HepG2 (cell line): ENCODE data around the gene ASB16. TPM values are rescaled to one million over a fixed set of nuclear protein-coding genes. Genes with fewer than 3 reads are reported as not detected.
A peak's percentile ranks its signal among the peaks of the same experiment; 100 is the strongest.

Experiments
- CEBPG ChIP-seq: IDR thresholded peaks from 2 replicates; pipeline ENCODE4 v1.6.1; 2016
- HES4 ChIP-seq: sonication (generic); formaldehyde crosslinking; IDR thresholded peaks from 2 replicates; pipeline ENCODE4 v1.9.0; 2021; ENCODE audit warnings: mild to moderate bottlenecking, missing genetic modification reagents, borderline replicate concordance
- KAT8 ChIP-seq: IDR thresholded peaks from 2 replicates; pipeline ENCODE4 v1.6.1; 2016; ENCODE audit warnings: missing genetic modification reagents, missing compliant biosample characterization
- MBNL3 ChIP-seq: fragments of 250-450 bp; sonication (Bioruptor Pico); conservative IDR thresholded peaks from 2 replicates; pipeline ENCODE4 v1.8.0; 2022; ENCODE audit warnings: mild to moderate bottlenecking, inconsistent platforms
- RARG ChIP-seq: sonication (generic); formaldehyde crosslinking; IDR thresholded peaks from 2 replicates; pipeline ENCODE4 v1.4.0; 2020; ENCODE audit warnings: low read depth, mild to moderate bottlenecking, missing genetic modification reagents
- RBAK ChIP-seq: sonication (generic); formaldehyde crosslinking; IDR thresholded peaks from 2 replicates; pipeline ENCODE4 v1.5.1; 2020; ENCODE audit warnings: mild to moderate bottlenecking, missing genetic modification reagents
- SUZ12 ChIP-seq: fragments of 150-350 bp; IDR thresholded peaks from 2 replicates; pipeline ENCODE4 v1.6.1; 2014; ENCODE audit warnings: low read depth, low read length
- TEAD3 ChIP-seq: optimal IDR thresholded peaks from 2 replicates; pipeline ENCODE3; 2016; ENCODE audit warnings: borderline replicate concordance
- WIZ ChIP-seq: sonication (generic); formaldehyde crosslinking; IDR thresholded peaks from 2 replicates; pipeline ENCODE4 v1.5.1; 2020; ENCODE audit warnings: mild to moderate bottlenecking, missing genetic modification reagents
- ZBTB38 ChIP-seq: sonication (generic); formaldehyde crosslinking; IDR thresholded peaks from 2 replicates; pipeline ENCODE4 v1.5.1; 2020; ENCODE audit warnings: mild to moderate bottlenecking, missing genetic modification reagents
- ZNF124 ChIP-seq: sonication (generic); formaldehyde crosslinking; IDR thresholded peaks from 2 replicates; pipeline ENCODE4 v1.4.0; 2020; ENCODE audit warnings: missing genetic modification reagents
- ZNF776 ChIP-seq: sonication (generic); formaldehyde crosslinking; IDR thresholded peaks from 2 replicates; pipeline ENCODE4 v1.4.0; 2020; ENCODE audit warnings: mild to moderate bottlenecking, missing genetic modification reagents
- ZNF780A ChIP-seq: sonication (generic); formaldehyde crosslinking; IDR thresholded peaks from 2 replicates; pipeline ENCODE4 v1.8.0; 2022; ENCODE audit warnings: mild to moderate bottlenecking, missing genetic modification reagents, moderate library complexity
- polyA plus RNA-seq, 8 experiments: library from polyadenylated mRNA; depleted of rRNA in 3 of 8; stranded (reverse) in 7 of 8; unstranded in 1 of 8; fragments of >200 nt; fragmentation: Illumina TruSeq in 4 of 8; extraction: Trizol in 4 of 8; gene quantifications; 2 replicates each; pipeline versions ENCODE4 v1.2.1 to v1.2.3, GENCODE V29; 2011 to 2016; ENCODE audit warnings: low read depth in 4 of 8, missing spikeins in 1 of 8, mixed read lengths in 1 of 8; ENCODE audit not compliant: insufficient read depth in 1 of 8
- total RNA-seq, 5 experiments: library from RNA; depleted of rRNA; stranded (reverse); fragments of >200 nt; fragmentation: Illumina TruSeq; extraction: Trizol; gene quantifications; 2 replicates each; pipeline ENCODE4 v1.2.3, GENCODE V29; 2016; ENCODE audit warnings: low read depth in 1 of 5
- TF ChIP-seq, protein P1 (sequence below): sonication (generic); formaldehyde crosslinking; IDR thresholded peaks from 2 replicates; pipeline ENCODE4 v1.4.0; 2020; ENCODE audit warnings: missing genetic modification reagents, borderline replicate concordance
- TF ChIP-seq, protein P2 (sequence below): sonication (generic); formaldehyde crosslinking; IDR thresholded peaks from 2 replicates; pipeline ENCODE4; 2020; ENCODE audit warnings: missing genetic modification reagents, mild to moderate bottlenecking, borderline replicate concordance
- TF ChIP-seq, protein P3 (sequence below): IDR thresholded peaks from 2 replicates; pipeline ENCODE4 v1.6.1; 2012; ENCODE audit warnings: low read depth, low read length, improper control_type of control experiment
- TF ChIP-seq, protein P4 (sequence below): sonication (generic); formaldehyde crosslinking; IDR thresholded peaks from 2 replicates; pipeline ENCODE4 v1.5.1; 2020; ENCODE audit warnings: missing genetic modification reagents, mild to moderate bottlenecking, borderline replicate concordance
- TF ChIP-seq, protein P5 (sequence below): sonication (generic); formaldehyde crosslinking; IDR thresholded peaks from 2 replicates; pipeline ENCODE4 v1.4.0; 2020; ENCODE audit warnings: missing genetic modification reagents

ASB16 gene
- total and polyA plus RNA-seq, 2 of the 13 experiments (the other 11 are each of a cell fraction or from before 2014, with no cell fraction given): 0.07 TPM; not detected in 1

GRCh38 chr17:44221084-44221861 lies 50.8 kb downstream of the ASB16 start (continued):
- TF ChIP-seq, protein P1, sequence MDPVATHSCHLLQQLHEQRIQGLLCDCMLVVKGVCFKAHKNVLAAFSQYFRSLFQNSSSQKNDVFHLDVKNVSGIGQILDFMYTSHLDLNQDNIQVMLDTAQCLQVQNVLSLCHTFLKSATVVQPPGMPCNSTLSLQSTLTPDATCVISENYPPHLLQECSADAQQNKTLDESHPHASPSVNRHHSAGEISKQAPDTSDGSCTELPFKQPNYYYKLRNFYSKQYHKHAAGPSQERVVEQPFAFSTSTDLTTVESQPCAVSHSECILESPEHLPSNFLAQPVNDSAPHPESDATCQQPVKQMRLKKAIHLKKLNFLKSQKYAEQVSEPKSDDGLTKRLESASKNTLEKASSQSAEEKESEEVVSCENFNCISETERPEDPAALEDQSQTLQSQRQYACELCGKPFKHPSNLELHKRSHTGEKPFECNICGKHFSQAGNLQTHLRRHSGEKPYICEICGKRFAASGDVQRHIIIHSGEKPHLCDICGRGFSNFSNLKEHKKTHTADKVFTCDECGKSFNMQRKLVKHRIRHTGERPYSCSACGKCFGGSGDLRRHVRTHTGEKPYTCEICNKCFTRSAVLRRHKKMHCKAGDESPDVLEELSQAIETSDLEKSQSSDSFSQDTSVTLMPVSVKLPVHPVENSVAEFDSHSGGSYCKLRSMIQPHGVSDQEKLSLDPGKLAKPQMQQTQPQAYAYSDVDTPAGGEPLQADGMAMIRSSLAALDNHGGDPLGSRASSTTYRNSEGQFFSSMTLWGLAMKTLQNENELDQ (CRISPR knock-in tag): no peak
- TF ChIP-seq ZNF124: no peak
- TF ChIP-seq, protein P2, sequence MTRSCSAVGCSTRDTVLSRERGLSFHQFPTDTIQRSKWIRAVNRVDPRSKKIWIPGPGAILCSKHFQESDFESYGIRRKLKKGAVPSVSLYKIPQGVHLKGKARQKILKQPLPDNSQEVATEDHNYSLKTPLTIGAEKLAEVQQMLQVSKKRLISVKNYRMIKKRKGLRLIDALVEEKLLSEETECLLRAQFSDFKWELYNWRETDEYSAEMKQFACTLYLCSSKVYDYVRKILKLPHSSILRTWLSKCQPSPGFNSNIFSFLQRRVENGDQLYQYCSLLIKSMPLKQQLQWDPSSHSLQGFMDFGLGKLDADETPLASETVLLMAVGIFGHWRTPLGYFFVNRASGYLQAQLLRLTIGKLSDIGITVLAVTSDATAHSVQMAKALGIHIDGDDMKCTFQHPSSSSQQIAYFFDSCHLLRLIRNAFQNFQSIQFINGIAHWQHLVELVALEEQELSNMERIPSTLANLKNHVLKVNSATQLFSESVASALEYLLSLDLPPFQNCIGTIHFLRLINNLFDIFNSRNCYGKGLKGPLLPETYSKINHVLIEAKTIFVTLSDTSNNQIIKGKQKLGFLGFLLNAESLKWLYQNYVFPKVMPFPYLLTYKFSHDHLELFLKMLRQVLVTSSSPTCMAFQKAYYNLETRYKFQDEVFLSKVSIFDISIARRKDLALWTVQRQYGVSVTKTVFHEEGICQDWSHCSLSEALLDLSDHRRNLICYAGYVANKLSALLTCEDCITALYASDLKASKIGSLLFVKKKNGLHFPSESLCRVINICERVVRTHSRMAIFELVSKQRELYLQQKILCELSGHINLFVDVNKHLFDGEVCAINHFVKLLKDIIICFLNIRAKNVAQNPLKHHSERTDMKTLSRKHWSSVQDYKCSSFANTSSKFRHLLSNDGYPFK: peak; percentile 15; the same call in 1 of the 2 replicates
- TF ChIP-seq KAT8 (CRISPR knock-in tag): peak; percentile 53
- TF ChIP-seq TEAD3 (CRISPR knock-in tag): peak; percentile 29
- no peak for TF ChIP-seq CEBPG (CRISPR knock-in tag)
- TF ChIP-seq MBNL3 (CRISPR knock-in tag): no peak
- TF ChIP-seq, protein P3, sequence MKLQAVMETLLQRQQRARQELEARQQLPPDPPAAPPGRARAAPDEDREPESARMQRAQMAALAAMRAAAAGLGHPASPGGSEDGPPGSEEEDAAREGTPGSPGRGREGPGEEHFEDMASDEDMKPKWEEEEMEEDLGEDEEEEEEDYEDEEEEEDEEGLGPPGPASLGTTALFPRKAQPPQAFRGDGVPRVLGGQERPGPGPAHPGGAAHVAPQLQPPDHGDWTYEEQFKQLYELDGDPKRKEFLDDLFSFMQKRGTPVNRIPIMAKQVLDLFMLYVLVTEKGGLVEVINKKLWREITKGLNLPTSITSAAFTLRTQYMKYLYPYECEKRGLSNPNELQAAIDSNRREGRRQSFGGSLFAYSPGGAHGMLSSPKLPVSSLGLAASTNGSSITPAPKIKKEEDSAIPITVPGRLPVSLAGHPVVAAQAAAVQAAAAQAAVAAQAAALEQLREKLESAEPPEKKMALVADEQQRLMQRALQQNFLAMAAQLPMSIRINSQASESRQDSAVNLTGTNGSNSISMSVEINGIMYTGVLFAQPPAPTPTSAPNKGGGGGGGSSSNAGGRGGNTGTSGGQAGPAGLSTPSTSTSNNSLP: no peak
- no peak for TF ChIP-seq SUZ12
- no peak for TF ChIP-seq RARG
- TF ChIP-seq, protein P4, sequence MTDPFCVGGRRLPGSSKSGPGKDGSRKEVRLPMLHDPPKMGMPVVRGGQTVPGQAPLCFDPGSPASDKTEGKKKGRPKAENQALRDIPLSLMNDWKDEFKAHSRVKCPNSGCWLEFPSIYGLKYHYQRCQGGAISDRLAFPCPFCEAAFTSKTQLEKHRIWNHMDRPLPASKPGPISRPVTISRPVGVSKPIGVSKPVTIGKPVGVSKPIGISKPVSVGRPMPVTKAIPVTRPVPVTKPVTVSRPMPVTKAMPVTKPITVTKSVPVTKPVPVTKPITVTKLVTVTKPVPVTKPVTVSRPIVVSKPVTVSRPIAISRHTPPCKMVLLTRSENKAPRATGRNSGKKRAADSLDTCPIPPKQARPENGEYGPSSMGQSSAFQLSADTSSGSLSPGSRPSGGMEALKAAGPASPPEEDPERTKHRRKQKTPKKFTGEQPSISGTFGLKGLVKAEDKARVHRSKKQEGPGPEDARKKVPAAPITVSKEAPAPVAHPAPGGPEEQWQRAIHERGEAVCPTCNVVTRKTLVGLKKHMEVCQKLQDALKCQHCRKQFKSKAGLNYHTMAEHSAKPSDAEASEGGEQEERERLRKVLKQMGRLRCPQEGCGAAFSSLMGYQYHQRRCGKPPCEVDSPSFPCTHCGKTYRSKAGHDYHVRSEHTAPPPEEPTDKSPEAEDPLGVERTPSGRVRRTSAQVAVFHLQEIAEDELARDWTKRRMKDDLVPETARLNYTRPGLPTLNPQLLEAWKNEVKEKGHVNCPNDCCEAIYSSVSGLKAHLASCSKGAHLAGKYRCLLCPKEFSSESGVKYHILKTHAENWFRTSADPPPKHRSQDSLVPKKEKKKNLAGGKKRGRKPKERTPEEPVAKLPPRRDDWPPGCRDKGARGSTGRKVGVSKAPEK: no peak
- no peak for TF ChIP-seq WIZ (CRISPR knock-in tag)
- peak; percentile 46; the same call in 1 of the 2 replicates for TF ChIP-seq ZNF776
- TF ChIP-seq HES4 (CRISPR knock-in tag): no peak; the same call in 1 of the 2 replicates
- TF ChIP-seq ZNF780A (CRISPR knock-in tag): no peak
- no peak for TF ChIP-seq ZBTB38 (CRISPR knock-in tag)
- no peak for TF ChIP-seq RBAK (CRISPR knock-in tag)
- TF ChIP-seq, protein P5, sequence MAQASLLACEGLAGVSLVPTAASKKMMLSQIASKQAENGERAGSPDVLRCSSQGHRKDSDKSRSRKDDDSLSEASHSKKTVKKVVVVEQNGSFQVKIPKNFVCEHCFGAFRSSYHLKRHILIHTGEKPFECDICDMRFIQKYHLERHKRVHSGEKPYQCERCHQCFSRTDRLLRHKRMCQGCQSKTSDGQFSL (CRISPR knock-in tag): no peak
